Measurements from ENCODE around the gene OSBPL10.

DNA sequence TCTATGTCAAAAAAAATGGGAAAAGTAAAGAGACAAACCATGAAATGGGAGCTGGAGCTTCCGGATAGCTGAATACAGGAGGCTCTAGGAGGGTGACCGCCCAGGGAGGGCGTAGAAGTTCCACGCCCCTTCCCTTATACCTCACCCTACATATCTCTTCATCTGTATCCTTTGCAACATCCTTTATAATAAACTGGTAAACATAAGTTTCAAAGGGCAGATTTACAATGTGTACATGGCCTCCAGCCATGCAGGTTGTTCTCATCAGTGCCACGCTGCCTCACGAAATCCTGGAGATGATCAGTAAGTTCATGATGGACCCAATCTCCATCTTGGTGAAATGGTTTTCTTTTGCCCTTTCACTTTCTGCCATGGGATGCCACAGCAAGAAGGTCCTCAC lies 121.8 kb downstream of the OSBPL10 start:
- TF ChIP-seq, protein P1, sequence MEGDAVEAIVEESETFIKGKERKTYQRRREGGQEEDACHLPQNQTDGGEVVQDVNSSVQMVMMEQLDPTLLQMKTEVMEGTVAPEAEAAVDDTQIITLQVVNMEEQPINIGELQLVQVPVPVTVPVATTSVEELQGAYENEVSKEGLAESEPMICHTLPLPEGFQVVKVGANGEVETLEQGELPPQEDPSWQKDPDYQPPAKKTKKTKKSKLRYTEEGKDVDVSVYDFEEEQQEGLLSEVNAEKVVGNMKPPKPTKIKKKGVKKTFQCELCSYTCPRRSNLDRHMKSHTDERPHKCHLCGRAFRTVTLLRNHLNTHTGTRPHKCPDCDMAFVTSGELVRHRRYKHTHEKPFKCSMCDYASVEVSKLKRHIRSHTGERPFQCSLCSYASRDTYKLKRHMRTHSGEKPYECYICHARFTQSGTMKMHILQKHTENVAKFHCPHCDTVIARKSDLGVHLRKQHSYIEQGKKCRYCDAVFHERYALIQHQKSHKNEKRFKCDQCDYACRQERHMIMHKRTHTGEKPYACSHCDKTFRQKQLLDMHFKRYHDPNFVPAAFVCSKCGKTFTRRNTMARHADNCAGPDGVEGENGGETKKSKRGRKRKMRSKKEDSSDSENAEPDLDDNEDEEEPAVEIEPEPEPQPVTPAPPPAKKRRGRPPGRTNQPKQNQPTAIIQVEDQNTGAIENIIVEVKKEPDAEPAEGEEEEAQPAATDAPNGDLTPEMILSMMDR (IDR thresholded peaks at IDR 0.05) = no peak
- TF ChIP-seq ZFX (IDR thresholded peaks at IDR 0.05; ENCODE audit: borderline replicate concordance) = no peak
